Stromal cell of bone marrow (primary cell): ENCODE measurements around the gene TADA1.
"Not testable (repeated sequence)": the region's sequence is repeated elsewhere in the genome, so short reads cannot be mapped to it uniquely, and the experiment has no call there.

Experiments used
- DNase-seq: peaks from one replicate; pipeline ENCODE4 v3.0.0-alpha.2; 2012; ENCODE audit warnings: low read depth

The TADA1 gene

GRCh38 chr1:166889776-166890175 lies 13.7 kb upstream of the TADA1 start:
- no peak for DNase-seq

- DNase-seq: no peak
Observed at GRCh38 chr1:166888373-166889111, 12.5 kb upstream of the TADA1 start.

- no peak for DNase-seq
Observed at GRCh38 chr1:166884971-166885370, 8.9 kb upstream of the TADA1 start.

GRCh38 chr1:166884040-166884642 lies 8.1 kb upstream of the TADA1 start:
- DNase-seq: no peak

- DNase-seq: no peak
Observed at GRCh38 chr1:166882893-166883292, 6.8 kb upstream of the TADA1 start.

- DNase-seq: not testable (repeated sequence)
Observed at GRCh38 chr1:166878173-166878917, 2.3 kb upstream of the TADA1 start.

GRCh38 chr1:166876540-166876838 lies 425 bp upstream of the TADA1 start:
- no peak for DNase-seq

- DNase-seq: no peak
Observed at GRCh38 chr1:166875302-166875733, 746 bp downstream of the TADA1 start.

- no peak for DNase-seq
Observed at GRCh38 chr1:166874464-166874863, 1.6 kb downstream of the TADA1 start.

- DNase-seq: no peak
Observed at GRCh38 chr1:166870584-166870983, 5.5 kb downstream of the TADA1 start.

GRCh38 chr1:166869318-166870099 lies 6.6 kb downstream of the TADA1 start:
- no peak for DNase-seq

GRCh38 chr1:166868639-166869038 lies 7.4 kb downstream of the TADA1 start:
- no peak for DNase-seq

- DNase-seq: no peak
Observed at GRCh38 chr1:166865926-166866325, 10.1 kb downstream of the TADA1 start.

GRCh38 chr1:166859597-166859996 lies 16.5 kb downstream of the TADA1 start:
- DNase-seq: no peak

- no peak for DNase-seq
Observed at GRCh38 chr1:166858726-166859419, 17.2 kb downstream of the TADA1 start.

GRCh38 chr1:166857995-166858394 lies 18.1 kb downstream of the TADA1 start:
- DNase-seq: no peak

GRCh38 chr1:166855558-166855957 lies 20.5 kb downstream of the TADA1 start:
- DNase-seq: no peak

- DNase-seq: no peak
Observed at GRCh38 chr1:166852918-166853317, 23.1 kb downstream of the TADA1 start.

- DNase-seq: no peak
Observed at GRCh38 chr1:166849135-166849534, 26.9 kb downstream of the TADA1 start.

GRCh38 chr1:166848193-166848592 lies 27.9 kb downstream of the TADA1 start:
- DNase-seq: no peak

- DNase-seq: no peak
Observed at GRCh38 chr1:166844791-166845190, 31.3 kb downstream of the TADA1 start.
